T-helper 1 cell treated with Interleukin-12 subunit alpha and Interleukin-12 subunit beta and Interleukin-4 antibody, amounts not matched to agents 30 μg/mL and 1 μg/mL, for 36 hours (primary cell): ENCODE measurements around the gene CTNNA3.

Experiments used
- H3K27ac Mint-ChIP-seq: one replicate; pipeline ENCODE4 v1.8.0; 2021; ENCODE audit warnings: mild to moderate bottlenecking, mixed read lengths
- H3K27me3 Mint-ChIP-seq: one replicate; pipeline ENCODE4 v1.8.0; 2021; ENCODE audit warnings: low read depth, mixed read lengths
- H3K36me3 Mint-ChIP-seq: one replicate; pipeline ENCODE4 v1.8.0; 2021; ENCODE audit warnings: low read depth, mixed read lengths
- H3K4me1 Mint-ChIP-seq: one replicate; pipeline ENCODE4 v1.8.0; 2021; ENCODE audit warnings: low read depth, mixed read lengths
- H3K4me3 Mint-ChIP-seq: one replicate; pipeline ENCODE4 v1.8.0; 2021; ENCODE audit warnings: mild to moderate bottlenecking, moderate library complexity, mixed read lengths
- H3K9me3 Mint-ChIP-seq: one replicate; pipeline ENCODE4 v1.8.0; 2021; ENCODE audit warnings: mixed read lengths

Gene CTNNA3

GRCh38 chr10:66811211-66811610 is 884.8 kb downstream of the CTNNA3 start:
- Mint-ChIP-seq H3K27ac (no peak overlapping the region), H3K9me3 (no peaks in the 10 kb centered on the region), H3K4me1 (no peaks in the 10 kb centered on the region), H3K27me3 (no peaks in the 10 kb centered on the region), H3K4me3 (no peak overlapping the region), H3K36me3 (no peaks in the 10 kb centered on the region)

GRCh38 chr10:66809402-66809801 is 886.6 kb downstream of the CTNNA3 start:
- Mint-ChIP-seq H3K27ac (no peak overlapping the region), H3K36me3 (no peaks in the 10 kb centered on the region), H3K27me3 (no peaks in the 10 kb centered on the region), H3K4me3 (no peak overlapping the region), H3K4me1 (no peaks in the 10 kb centered on the region), H3K9me3 (no peaks in the 10 kb centered on the region)

GRCh38 chr10:66805612-66806011 is 890.4 kb downstream of the CTNNA3 start:
- Mint-ChIP-seq H3K9me3 (no peaks in the 10 kb centered on the region), H3K27me3 (no peaks in the 10 kb centered on the region), H3K36me3 (no peaks in the 10 kb centered on the region), H3K4me1 (no peaks in the 10 kb centered on the region), H3K4me3 (no peak overlapping the region), H3K27ac (no peak overlapping the region)

- no peaks in the 10 kb centered on the region for H3K9me3 Mint-ChIP-seq
- H3K36me3 Mint-ChIP-seq, result no peaks in the 10 kb centered on the region
- no peak overlapping the region for H3K27ac Mint-ChIP-seq
- no peaks in the 10 kb centered on the region for H3K27me3 Mint-ChIP-seq
- no peaks in the 10 kb centered on the region for H3K4me1 Mint-ChIP-seq
- no peak overlapping the region for H3K4me3 Mint-ChIP-seq
These were observed 891.0 kb downstream of the CTNNA3 start for GRCh38 chr10:66804962-66805361.

GRCh38 chr10:66803174-66803573 is 892.8 kb downstream of the CTNNA3 start:
- H3K36me3 Mint-ChIP-seq, result no peaks in the 10 kb centered on the region
- H3K9me3 Mint-ChIP-seq, result no peaks in the 10 kb centered on the region
- H3K4me3 Mint-ChIP-seq, result no peak overlapping the region
- no peaks in the 10 kb centered on the region for H3K4me1 Mint-ChIP-seq
- no peak overlapping the region for H3K27ac Mint-ChIP-seq
- no peaks in the 10 kb centered on the region for H3K27me3 Mint-ChIP-seq

GRCh38 chr10:66799474-66799873 is 896.5 kb downstream of the CTNNA3 start:
- H3K4me1 Mint-ChIP-seq, result no peaks in the 10 kb centered on the region
- no peak overlapping the region for H3K27ac Mint-ChIP-seq
- H3K27me3 Mint-ChIP-seq, result no peaks in the 10 kb centered on the region
- no peaks in the 10 kb centered on the region for H3K9me3 Mint-ChIP-seq
- no peak overlapping the region for H3K4me3 Mint-ChIP-seq
- H3K36me3 Mint-ChIP-seq, result no peaks in the 10 kb centered on the region

GRCh38 chr10:66795866-66796265 is 900.1 kb downstream of the CTNNA3 start:
- Mint-ChIP-seq H3K4me3 (no peak overlapping the region), H3K27me3 (no peaks in the 10 kb centered on the region), H3K9me3 (no peaks in the 10 kb centered on the region), H3K27ac (no peak overlapping the region), H3K4me1 (no peaks in the 10 kb centered on the region), H3K36me3 (no peaks in the 10 kb centered on the region)

GRCh38 chr10:66792441-66792840 is 903.6 kb downstream of the CTNNA3 start:
- H3K27ac Mint-ChIP-seq, result no peak overlapping the region
- H3K9me3 Mint-ChIP-seq, result no peaks in the 10 kb centered on the region
- no peaks in the 10 kb centered on the region for H3K36me3 Mint-ChIP-seq
- H3K4me3 Mint-ChIP-seq, result no peak overlapping the region
- H3K4me1 Mint-ChIP-seq, result no peaks in the 10 kb centered on the region
- no peaks in the 10 kb centered on the region for H3K27me3 Mint-ChIP-seq

GRCh38 chr10:66788178-66788987 is 907.6 kb downstream of the CTNNA3 start:
- no peaks in the 10 kb centered on the region for H3K9me3 Mint-ChIP-seq
- no peak overlapping the region for H3K4me3 Mint-ChIP-seq
- no peak overlapping the region for H3K27ac Mint-ChIP-seq
- no peaks in the 10 kb centered on the region for H3K36me3 Mint-ChIP-seq
- no peaks in the 10 kb centered on the region for H3K4me1 Mint-ChIP-seq
- H3K27me3 Mint-ChIP-seq, result no peaks in the 10 kb centered on the region

GRCh38 chr10:66786709-66787108 is 909.3 kb downstream of the CTNNA3 start:
- Mint-ChIP-seq H3K4me1 (no peaks in the 10 kb centered on the region), H3K27ac (no peak overlapping the region), H3K4me3 (no peak overlapping the region), H3K27me3 (no peaks in the 10 kb centered on the region), H3K9me3 (no peaks in the 10 kb centered on the region), H3K36me3 (no peaks in the 10 kb centered on the region)

GRCh38 chr10:66784770-66785169 is 911.2 kb downstream of the CTNNA3 start:
- Mint-ChIP-seq H3K9me3 (no peaks in the 10 kb centered on the region), H3K36me3 (no peaks in the 10 kb centered on the region), H3K27me3 (no peaks in the 10 kb centered on the region), H3K27ac (no peak overlapping the region), H3K4me3 (no peak overlapping the region), H3K4me1 (no peaks in the 10 kb centered on the region)

- no peak overlapping the region for H3K4me3 Mint-ChIP-seq
- H3K36me3 Mint-ChIP-seq, result no peaks in the 10 kb centered on the region
- no peaks in the 10 kb centered on the region for H3K9me3 Mint-ChIP-seq
- H3K27me3 Mint-ChIP-seq, result no peaks in the 10 kb centered on the region
- no peak overlapping the region for H3K27ac Mint-ChIP-seq
- no peaks in the 10 kb centered on the region for H3K4me1 Mint-ChIP-seq
These were observed 912.7 kb downstream of the CTNNA3 start for GRCh38 chr10:66783316-66783715.

- no peaks in the 10 kb centered on the region for H3K36me3 Mint-ChIP-seq
- no peak overlapping the region for H3K27ac Mint-ChIP-seq
- no peaks in the 10 kb centered on the region for H3K4me1 Mint-ChIP-seq
- no peaks in the 10 kb centered on the region for H3K27me3 Mint-ChIP-seq
- H3K4me3 Mint-ChIP-seq, result no peak overlapping the region
- no peaks in the 10 kb centered on the region for H3K9me3 Mint-ChIP-seq
These were observed 913.2 kb downstream of the CTNNA3 start for GRCh38 chr10:66782776-66783175.

- no peaks in the 10 kb centered on the region for H3K36me3 Mint-ChIP-seq
- H3K4me3 Mint-ChIP-seq, result no peak overlapping the region
- H3K9me3 Mint-ChIP-seq, result no peaks in the 10 kb centered on the region
- H3K4me1 Mint-ChIP-seq, result no peaks in the 10 kb centered on the region
- no peaks in the 10 kb centered on the region for H3K27me3 Mint-ChIP-seq
- H3K27ac Mint-ChIP-seq, result no peak overlapping the region
These were observed 913.9 kb downstream of the CTNNA3 start for GRCh38 chr10:66782144-66782543.

GRCh38 chr10:66780796-66781195 is 915.2 kb downstream of the CTNNA3 start:
- Mint-ChIP-seq H3K4me3 (no peak overlapping the region), H3K4me1 (no peaks in the 10 kb centered on the region), H3K36me3 (no peaks in the 10 kb centered on the region), H3K27me3 (no peaks in the 10 kb centered on the region), H3K9me3 (no peaks in the 10 kb centered on the region), H3K27ac (no peak overlapping the region)

GRCh38 chr10:66778351-66778750 is 917.6 kb downstream of the CTNNA3 start:
- Mint-ChIP-seq H3K4me3 (no peak overlapping the region), H3K4me1 (no peaks in the 10 kb centered on the region), H3K36me3 (no peaks in the 10 kb centered on the region), H3K27me3 (no peaks in the 10 kb centered on the region), H3K27ac (no peak overlapping the region), H3K9me3 (no peaks in the 10 kb centered on the region)
